C1 segment of cervical spinal cord (tissue), 14 donors: ENCODE measurements around the gene KIAA1614.
A peak's percentile ranks its signal among the peaks of the same experiment; 100 is the strongest.

Experiments
- DNase-seq, 14 donors: peaks; one replicate each; lab custom pipeline; 2025; lab: John Stamatoyannopoulos, UW

Gene KIAA1614

DNA sequence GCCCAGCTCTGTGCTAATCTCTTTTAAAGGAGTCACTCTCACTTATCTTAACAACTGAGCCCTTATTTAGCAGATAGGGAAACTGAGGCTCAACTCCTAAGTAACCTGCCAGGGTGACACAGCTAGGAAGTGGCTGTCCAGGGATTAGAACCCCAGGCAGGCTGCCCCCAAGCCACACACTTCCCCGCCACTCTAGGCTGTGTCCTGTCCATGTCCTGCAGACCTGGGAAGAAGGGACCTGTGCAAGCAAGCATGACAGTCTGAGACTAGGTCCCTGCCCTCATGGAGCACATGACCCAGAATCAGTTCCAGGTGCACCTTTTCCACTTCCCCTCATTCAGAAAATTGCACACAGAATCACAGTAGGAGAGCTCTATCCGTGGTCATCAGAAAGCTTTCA lies 12.2 kb downstream of the KIAA1614 start:
- no peak for DNase-seq

DNA sequence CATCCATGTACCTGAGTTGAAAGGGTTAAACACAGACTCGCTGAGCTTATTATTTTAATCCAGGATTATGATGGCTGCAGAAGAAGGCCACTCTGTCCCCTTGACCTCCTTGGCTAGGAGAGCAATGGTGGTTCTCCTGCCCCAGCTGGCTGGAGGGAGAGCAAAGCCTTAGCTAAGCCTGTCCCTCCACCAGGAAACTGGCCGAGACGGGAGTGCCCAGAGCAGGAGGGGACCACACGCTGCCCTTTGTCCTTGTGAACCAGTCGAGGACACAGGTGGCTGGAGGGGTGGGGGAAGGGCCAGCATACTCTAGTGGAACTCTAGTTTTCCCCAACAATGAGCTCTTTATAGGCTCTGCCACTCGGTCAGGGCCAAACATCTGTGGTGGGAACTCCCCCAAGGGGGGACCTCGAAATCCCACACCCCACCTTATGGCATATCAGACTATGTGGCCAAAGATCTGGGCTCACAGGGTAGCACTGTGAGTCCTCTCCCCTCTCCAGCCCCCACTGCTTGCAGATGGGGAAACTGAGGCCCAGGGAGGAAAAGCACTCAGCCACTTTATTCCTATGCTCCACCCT lies 12.9 kb downstream of the KIAA1614 start:
- DNase-seq = peak in 9 of 14 donors; percentile 24 to 70 (median 62)

DNA sequence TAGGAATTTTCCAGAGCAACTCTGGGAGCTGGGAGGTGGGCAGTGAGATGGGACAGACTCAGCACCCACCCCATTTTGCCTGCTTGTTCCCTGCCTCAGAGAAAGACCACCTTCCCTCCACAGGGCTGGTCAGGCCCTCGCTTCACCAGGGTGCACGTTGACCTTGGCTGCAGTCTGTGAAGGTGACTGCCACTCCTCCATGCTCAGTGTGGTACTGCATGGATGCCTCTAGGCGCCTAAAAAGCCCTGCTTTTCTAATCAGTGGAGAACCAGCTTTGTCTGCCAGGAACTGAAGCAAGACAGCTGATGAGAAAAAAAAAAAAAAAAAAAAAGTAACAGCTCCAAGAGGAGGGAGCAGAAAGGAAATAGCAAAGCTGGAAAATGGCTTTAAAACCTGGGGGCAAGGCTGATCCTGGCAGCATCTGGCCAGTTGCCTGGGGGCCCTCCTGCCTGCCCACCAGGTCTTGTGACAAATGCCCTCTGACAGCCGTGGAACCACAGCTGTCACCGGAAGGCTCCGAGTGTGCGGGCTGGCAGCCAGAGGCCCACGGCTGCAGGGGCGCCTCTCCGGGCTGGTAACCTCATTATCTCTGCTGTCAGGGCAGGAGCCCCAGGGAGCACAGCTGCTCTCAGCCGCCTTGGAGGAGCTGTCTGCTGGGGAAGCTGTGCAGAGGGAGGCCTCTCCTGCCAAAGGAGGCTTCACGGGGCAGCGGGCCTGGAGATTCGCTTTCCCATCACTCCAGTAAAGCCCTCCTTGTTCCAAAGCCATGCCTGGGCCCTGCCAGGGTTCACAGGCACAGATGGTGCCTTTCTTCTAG lies 13.7 kb downstream of the KIAA1614 start:
- DNase-seq = peak in 13 of 14 donors; percentile 20 to 85 (median 71)

DNA sequence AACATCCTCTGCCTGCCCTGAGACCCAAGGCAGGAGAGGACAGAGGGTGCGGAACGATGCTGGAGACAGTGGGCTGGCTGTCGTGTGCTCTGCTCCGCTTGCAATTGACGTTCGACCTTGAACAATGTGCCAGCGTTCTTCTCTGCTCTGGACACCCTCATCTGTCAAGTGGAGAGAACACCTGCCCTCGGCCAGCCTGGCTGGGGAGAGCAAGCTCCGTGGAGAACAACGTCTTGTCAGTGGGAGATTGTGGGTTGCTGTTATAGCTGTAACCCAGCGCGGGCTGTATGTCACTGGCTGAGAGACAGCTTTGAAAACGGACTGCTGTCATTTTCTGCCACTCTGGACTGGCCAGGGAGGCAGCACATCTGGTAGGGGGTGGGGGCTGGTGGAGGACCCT lies 14.7 kb downstream of the KIAA1614 start:
- peak in 5 of 14 donors; percentile 39 to 61 (median 53) for DNase-seq

- DNase-seq = peak in 8 of 14 donors; percentile 26 to 90 (median 48)
Observed at GRCh38 chr1:180927841-180928240, 15.1 kb downstream of the KIAA1614 start.

- no peak for DNase-seq
Observed at GRCh38 chr1:180928331-180929230, 15.9 kb downstream of the KIAA1614 start.

GRCh38 chr1:180929389-180929788 lies 16.7 kb downstream of the KIAA1614 start:
- DNase-seq = no peak

DNA sequence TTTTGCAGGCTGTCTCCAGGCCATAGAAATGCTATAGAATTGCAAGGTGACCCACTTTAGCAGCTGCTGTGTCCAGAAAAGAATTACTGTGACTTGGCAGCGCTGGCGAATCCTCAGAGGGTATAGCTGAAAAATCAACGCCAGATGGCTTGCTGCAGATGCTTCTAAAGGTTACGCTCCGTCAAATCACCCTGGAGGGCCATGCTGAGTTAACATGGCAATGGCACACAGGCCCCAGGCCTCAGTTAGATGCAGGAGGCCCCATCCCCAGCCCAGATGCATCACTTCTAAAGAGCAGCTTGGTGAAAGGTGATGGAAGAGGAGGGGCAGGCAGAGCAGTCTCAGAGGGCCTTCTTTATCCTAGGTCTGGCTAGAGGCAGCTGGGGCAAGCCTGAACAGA lies 18.0 kb downstream of the KIAA1614 start:
- no peak for DNase-seq

- DNase-seq = no peak
Observed at GRCh38 chr1:180931529-180931928, 18.8 kb downstream of the KIAA1614 start.

DNA sequence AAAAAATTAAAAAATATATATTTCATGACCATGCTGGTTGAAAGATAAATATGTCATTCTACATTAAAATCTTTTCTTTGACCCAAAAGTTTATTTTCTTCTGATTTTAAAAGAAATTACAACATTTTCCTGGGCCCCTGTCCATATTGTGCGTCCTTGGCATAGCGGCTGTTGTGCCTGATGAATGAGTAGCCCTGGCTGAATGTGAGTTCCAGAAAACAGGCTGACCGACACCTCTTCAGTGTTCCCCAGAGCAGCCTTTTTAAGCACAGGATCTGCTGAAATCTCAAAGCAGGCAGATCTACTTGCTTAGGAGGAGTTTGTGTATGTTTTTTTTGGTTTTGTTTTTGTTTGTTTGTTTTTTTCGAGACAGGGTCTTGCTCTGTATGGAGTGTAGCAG lies 19.7 kb downstream of the KIAA1614 start:
- peak in 1 of 14 donors; percentile 18 for DNase-seq

DNA sequence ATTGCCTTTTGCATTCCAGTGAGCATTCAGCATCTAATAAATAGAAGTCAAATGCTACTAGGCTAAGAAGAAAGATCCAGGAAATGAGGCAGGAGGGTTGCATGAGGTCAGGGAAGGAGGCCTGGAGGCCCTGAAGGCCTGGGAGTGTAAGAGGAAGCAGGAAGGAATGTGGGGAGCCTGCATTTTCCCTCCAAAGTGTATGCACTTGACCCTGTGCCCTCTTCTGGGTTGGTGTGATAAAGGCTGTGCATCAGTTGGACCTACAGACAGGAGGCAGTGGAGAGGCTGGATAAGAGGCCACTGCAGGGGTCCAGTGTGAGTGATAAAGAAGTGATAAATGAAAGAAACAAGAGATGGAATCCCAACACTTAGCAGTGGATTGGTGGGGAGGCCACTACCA lies 20.4 kb downstream of the KIAA1614 start:
- no peak for DNase-seq

DNA sequence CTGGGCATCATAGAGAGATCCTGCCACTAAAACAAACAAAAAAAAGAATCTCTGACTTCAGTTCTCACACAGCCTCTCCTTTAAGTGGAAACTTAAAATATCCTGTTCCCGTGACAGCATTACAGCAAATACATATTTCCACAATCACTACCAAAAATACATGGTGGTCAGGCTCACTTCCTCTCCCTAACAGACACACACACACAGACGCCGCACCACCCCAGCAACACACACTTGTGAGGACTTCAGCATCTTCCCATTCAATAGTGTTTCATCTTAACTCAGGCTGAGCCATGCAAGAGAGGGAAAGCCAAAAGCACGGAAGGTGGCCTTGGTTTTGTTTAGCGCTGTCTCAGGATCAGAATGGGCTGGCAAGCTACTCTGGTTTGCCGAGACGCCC lies 21.9 kb downstream of the KIAA1614 start:
- no peak for DNase-seq

DNA sequence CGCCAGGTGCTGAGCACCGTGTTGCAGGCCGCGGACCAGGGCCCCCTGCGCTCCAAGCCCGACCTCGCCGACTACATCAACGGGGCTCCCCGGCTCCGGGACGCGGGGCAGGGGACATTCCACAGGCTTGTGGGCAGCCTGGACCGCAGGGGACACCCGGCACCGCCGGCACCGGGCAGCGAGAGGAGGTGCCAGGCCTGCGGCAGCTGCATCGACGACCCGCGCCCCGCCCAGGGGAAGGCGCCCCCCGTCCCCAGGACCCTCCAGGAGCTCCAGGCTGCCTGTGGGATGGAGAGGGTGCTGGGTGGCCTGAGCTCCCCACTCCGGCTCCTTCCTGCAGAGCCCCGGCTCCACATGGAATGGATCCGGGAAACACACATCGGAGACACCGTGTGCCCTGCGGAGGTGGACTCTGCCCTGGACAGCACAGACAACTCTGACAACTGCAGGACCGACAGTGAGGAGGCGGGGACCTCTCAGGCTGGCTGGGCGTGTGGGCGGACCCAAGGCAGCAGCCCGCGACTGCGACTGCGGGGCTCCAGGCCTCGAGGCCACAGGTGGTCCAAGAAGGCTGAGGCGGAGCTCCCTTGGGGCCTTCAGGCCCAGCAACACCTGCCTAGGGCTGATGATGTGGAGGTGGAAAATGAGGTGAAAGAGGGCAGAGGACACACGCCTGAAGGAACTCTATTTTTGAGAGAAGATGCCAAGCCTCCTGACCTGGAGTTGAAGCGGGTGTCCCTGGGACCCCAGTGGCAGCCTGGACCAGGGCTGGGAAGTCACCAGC lies 22.8 kb downstream of the KIAA1614 start:
- DNase-seq = no peak

DNA sequence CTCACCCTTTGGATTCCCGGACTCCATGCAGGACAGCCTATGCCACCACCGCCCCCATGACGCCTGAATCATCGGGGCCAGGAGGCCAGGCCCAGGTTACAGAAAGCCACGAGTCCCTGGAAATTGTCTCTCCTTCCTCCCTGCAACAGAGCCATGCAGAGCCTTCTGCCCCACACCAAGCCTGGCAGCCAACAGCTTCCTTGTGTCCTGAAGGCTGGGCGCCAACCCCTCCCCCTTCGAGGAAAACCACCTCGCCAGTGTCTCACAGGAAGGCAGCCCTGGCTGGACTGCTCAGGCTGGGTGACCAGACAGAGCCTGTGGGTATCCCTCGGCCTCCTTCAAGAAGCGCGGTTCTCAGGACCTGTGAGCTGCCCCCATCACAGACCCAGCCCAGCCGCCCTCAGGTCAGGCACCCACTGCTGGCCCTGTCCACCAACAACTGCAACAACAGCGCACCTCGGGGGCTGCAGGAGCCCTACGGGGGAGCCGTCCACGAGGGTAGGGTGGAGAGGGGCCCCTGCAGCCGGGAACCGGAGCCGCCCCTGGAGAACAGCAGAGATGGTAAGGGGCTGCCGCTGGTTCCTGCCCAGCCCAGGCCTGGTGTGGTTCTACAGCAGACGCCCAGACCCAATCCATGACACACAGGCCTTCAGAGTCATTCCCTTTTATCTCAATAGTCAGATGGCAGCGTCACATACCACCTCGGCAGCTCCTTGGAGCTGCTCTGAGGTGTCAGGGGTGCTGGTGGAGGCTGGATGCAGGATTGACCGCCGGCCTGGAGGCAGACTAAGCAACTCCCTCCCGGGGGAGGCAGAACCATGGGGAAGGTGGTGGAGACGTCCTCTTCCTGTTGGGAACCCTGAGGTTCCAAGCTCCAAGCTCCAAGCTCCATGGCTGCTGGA lies 23.7 kb downstream of the KIAA1614 start:
- DNase-seq = peak in 3 of 14 donors; percentile 17 to 68 (median 27)

GRCh38 chr1:180937012-180937372 lies 24.3 kb downstream of the KIAA1614 start:
- no peak for DNase-seq

DNA sequence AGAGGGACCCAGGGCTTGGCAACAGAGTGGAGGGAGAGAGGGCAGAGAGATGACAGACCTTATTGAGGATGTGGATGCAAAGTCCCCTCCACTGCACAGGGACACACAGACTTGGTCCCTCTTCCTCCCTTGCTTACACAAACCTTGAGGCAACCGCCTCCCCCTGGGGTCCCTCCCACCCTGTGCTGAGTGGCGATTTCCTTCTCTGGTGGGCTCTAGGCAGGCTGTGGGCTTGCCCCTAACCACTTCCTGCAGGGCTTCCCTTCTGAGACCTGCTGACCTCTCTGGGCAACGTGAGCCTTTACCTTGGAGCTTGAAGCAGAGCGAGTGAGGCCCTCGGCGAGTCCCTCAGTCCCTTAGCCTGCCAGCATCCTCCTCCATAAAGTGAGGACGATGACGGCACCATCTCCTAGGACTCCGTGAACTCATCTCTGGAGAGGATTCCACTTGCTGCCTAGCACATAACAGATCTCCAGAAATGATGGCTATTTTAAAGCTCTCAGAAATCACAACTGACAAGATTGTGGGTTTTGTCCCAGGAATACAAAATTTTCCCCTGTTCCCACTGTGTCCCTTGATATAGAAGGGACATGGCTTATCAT lies 25.0 kb downstream of the KIAA1614 start:
- no peak for DNase-seq

- peak in 1 of 14 donors; percentile 84 for DNase-seq
Observed at GRCh38 chr1:180939073-180939710, 26.5 kb downstream of the KIAA1614 start.

DNA sequence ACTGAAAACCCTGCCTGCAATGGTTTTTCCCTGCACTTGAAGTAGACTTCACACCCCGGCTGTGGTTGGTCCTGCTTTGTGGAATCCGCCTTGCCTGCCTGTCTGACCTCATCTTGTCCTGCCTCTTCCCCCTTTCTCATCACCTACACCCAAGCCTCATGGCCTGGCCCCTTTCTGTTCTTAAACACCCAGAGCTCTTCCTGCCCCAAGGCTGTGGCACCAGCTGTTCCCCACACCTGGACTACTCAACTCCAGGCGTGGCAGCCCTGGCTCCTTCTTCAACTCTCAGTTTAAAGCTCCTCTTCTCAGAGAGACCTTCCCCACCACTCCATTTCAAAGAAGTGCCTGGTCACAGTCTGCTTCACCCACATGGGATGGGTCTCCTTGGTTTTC lies 27.0 kb downstream of the KIAA1614 start:
- DNase-seq = no peak

DNA sequence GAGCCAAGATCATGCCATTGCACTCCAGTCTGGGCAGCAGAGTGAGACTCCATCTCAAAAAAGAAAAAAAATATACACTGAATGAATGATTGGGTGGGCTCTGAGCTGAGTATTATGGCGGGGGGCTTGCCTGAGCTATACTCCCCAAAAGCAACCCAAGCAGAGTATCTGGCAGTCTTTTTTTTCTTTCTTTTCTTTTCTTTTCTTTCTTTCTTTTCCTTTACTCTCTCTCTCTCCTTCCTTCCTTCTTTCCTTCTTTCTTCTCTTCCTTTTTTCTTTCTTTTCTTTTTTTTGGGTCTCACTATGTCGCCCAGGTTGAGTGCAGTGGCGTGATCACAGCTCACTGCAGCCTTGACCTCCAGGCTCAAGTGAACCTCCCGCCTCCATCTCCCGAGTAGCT lies 27.7 kb downstream of the KIAA1614 start:
- DNase-seq = no peak
